GM23338 (cell line): ENCODE data around the gene KLC1.

Source experiments
- CTCF ChIP-seq, 2 experiments: fragments of 200-600 bp in 1 of 2; sonication (generic) in 1 of 2; conservative IDR thresholded peaks; 2 replicates each; pipeline versions ENCODE4 v1.5.1 to v1.6.1; 2016 to 2017; ENCODE audit warnings: antibody characterized with exemption in 2 of 2, low read depth in 2 of 2, mild to moderate bottlenecking in 2 of 2, moderate library complexity in 1 of 2
- REST ChIP-seq: IDR thresholded peaks from one replicate; pipeline ENCODE4 v1.6.1; 2018; ENCODE audit warnings: antibody characterized with exemption; ENCODE audit not compliant: unreplicated experiment

GRCh38 chr14:103668117-103668516 is 39.1 kb downstream of the KLC1 start:
- TF ChIP-seq REST, result no peak
- no peak for TF ChIP-seq CTCF (conservative IDR thresholded peaks at IDR 0.05; ENCODE audit: low read depth in 2 of 2)
